Parathyroid adenoma (tissue), 2 donors: ENCODE results near the gene TNPO2.

Experiments used
- H2AFZ ChIP-seq: fragments of 300-600 bp; sonication (generic); one replicate; pipeline ENCODE4 v1.7.0; 2017; ENCODE audit warnings: antibody characterized with exemption, mild to moderate bottlenecking
- H3K27ac ChIP-seq: fragments of 300-600 bp; sonication (generic); one replicate; pipeline ENCODE4 v1.7.0; 2017
- H3K27me3 ChIP-seq: fragments of 300-600 bp; sonication (generic); one replicate; pipeline ENCODE4 v1.7.0; 2017; ENCODE audit warnings: low read length; ENCODE audit not compliant: control insufficient read depth, insufficient read depth
- H3K36me3 ChIP-seq: fragments of 300-600 bp; sonication (generic); one replicate; pipeline ENCODE4 v1.7.0; 2017; ENCODE audit warnings: low read length; ENCODE audit not compliant: control insufficient read depth, insufficient read depth
- H3K4me1 ChIP-seq: fragments of 300-600 bp; sonication (generic); one replicate; pipeline ENCODE4 v1.7.0; 2017; ENCODE audit warnings: control low read depth
- H3K4me2 ChIP-seq: fragments of 300-600 bp; sonication (generic); one replicate; pipeline ENCODE4 v1.7.0; 2017; ENCODE audit warnings: low read length
- H3K4me3 ChIP-seq: fragments of 300-600 bp; sonication (generic); one replicate; pipeline ENCODE4 v1.7.0; 2017; ENCODE audit warnings: low read depth, low read length
- H3K79me2 ChIP-seq: fragments of 300-600 bp; sonication (generic); one replicate; pipeline ENCODE4 v1.7.0; 2017; ENCODE audit warnings: control low read depth
- H3K9ac ChIP-seq: fragments of 300-600 bp; sonication (generic); one replicate; pipeline ENCODE4 v1.7.0; 2017; ENCODE audit warnings: mild to moderate bottlenecking
- H3K9me3 ChIP-seq: fragments of 300-600 bp; sonication (generic); one replicate; pipeline ENCODE4 v1.7.0; 2017; ENCODE audit warnings: low read length; ENCODE audit not compliant: control insufficient read depth
- CTCF ChIP-seq: fragments of 300-600 bp; sonication (generic); IDR thresholded peaks from one replicate; pipeline ENCODE4 v1.7.0; 2017; ENCODE audit warnings: antibody characterized with exemption, mild to moderate bottlenecking
- donor health status: primary hyperparathyroidism.

TNPO2 gene

DNA sequence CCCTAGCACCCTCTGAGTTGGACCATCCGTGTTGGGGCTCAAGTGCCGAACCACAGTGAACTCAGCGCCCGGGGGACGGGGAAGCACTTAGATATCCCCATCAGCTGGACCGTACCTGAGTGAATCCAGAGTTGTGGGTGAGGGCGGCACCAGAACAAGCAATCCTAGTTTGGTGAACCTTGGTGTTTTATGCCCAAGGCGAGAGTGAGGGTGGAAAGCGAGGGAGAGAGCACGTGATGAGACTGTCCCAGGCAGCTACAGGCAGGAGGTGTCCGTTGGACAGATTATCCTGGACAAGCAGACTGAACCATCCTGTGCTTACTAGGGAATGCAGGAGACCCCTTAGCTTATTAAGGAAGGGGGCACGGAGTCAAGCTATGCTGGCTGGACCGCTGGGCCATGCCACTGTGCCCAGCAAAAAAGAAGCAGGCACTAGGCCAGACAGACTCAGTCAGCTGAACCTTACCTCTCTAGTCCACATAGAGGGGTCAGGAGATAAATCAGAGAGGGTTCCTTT, 14.2 kb upstream of the TNPO2 start:
- no peak for TF ChIP-seq CTCF

GRCh38 chr19:12736995-12737834, 13.5 kb upstream of the TNPO2 start, which contains the start of gene GET3:
TSS of gene GET3 (plus strand) at chr19:12737497. CDS start at chr19:12737506, 9 bp downstream.
- Histone ChIP-seq H3K4me1 (peaks cover 11% of the 10 kb centered on the region), H3K4me2 (peak within 1 kb of the TSS; percentile 80), H3K36me3 (no peaks in the 10 kb centered on the region), H3K4me3 (peak within 1 kb of the TSS; percentile 96), H3K27me3 (no peaks in the 10 kb centered on the region), H3K27ac (peak within 1 kb of the TSS; percentile 92), H3K9me3 (no peaks in the 10 kb centered on the region), H3K9ac (peak within 1 kb of the TSS; percentile 9), H2AFZ (peak within 1 kb of the TSS; percentile 75), H3K79me2 (peaks cover 35% of the 10 kb centered on the region)
- no peak for TF ChIP-seq CTCF

More for the DNA sequence above, 14.2 kb upstream of the TNPO2 start:
- no peaks in the 10 kb centered on the region for H3K36me3 ChIP-seq
- peak overlapping the region; percentile 75 for H2AFZ ChIP-seq
- H3K4me3 ChIP-seq, result peak overlapping the region; percentile 96
- H3K9me3 ChIP-seq, result no peaks in the 10 kb centered on the region
- H3K4me1 ChIP-seq, result peaks cover 8% of the 10 kb centered on the region
- peak overlapping the region; percentile 80 for H3K4me2 ChIP-seq
- peaks cover 28% of the 10 kb centered on the region for H3K79me2 ChIP-seq
- no peaks in the 10 kb centered on the region for H3K27me3 ChIP-seq
- H3K27ac ChIP-seq, result peak overlapping the region; percentile 92
- peak overlapping the region; percentile 9 for H3K9ac ChIP-seq

DNA sequence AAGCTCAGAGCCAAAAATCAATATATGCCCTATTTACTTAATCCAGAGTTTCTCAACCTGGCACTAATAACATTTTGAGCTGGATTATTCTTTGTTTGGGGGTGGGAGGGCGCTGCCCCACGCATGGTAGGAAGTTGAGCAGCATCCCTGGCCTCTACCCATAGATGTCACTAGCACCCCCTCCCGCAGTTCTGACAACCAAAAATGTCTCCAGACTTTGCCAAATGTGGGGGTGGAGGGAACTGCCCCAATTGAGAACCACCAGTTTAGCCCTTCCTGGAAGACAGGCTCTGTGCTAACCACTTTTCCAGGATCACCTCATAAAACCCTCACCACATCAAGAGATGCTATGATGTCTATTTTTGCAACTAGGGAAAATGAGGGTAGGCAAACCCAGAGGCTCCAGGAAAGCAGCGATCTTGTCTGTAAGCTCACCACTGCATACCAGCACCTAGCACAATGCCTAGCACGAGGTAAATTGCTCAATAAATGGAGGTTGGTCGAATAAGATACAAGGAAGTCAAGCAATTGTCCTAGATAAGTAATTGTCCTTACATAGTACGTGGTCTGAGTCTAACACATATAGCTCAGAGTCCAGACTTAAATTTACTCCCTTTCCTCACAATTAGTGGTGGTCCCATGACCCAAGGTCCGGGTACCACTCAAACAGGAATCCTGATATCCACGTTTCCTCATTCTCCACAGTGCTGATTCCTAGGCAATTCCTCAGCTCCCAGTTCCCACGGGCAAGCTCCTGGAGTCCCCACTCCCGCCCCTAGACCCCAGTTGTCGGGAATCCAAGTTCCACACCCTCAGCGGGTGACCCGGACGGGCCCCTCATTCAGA, 9.9 kb upstream of the TNPO2 start:
- peaks cover 12% of the 10 kb centered on the region for H3K4me1 ChIP-seq
- H3K9ac ChIP-seq, result peak overlapping the region; percentile 49
- H3K79me2 ChIP-seq, result peaks cover 37% of the 10 kb centered on the region
- H3K4me3 ChIP-seq, result peak overlapping the region; percentile 96
- H3K27ac ChIP-seq, result peak overlapping the region; percentile 84
- H3K4me2 ChIP-seq, result peak overlapping the region; percentile 58
- no peaks in the 10 kb centered on the region for H3K27me3 ChIP-seq
- H3K9me3 ChIP-seq, result no peaks in the 10 kb centered on the region
- peak; percentile 16 for TF ChIP-seq CTCF
- no peaks in the 10 kb centered on the region for H3K36me3 ChIP-seq
- H2AFZ ChIP-seq, result peak overlapping the region; percentile 79

- no peak for TF ChIP-seq CTCF
- Histone ChIP-seq H2AFZ (no peak overlapping the region), H3K4me1 (peaks cover 5% of the 10 kb centered on the region), H3K79me2 (peaks cover 29% of the 10 kb centered on the region), H3K27me3 (no peaks in the 10 kb centered on the region), H3K4me3 (no peak overlapping the region), H3K27ac (no peak overlapping the region), H3K9ac (no peak overlapping the region), H3K9me3 (no peaks in the 10 kb centered on the region), H3K36me3 (no peaks in the 10 kb centered on the region), H3K4me2 (no peak overlapping the region)
These were observed 7.6 kb upstream of the TNPO2 start for GRCh38 chr19:12731337-12731736.
